GM19467 (cell line): ENCODE measurements around the gene STX5.
"Not testable (repeated sequence)": the region's sequence is repeated elsewhere in the genome, so short reads cannot be mapped to it uniquely, and the experiment has no call there.

ENCODE experiments used
- ATAC-seq: cut with Tn5 transposase; IDR thresholded peaks from one replicate; pipeline ENCODE4 v1.9.1; 2021; ENCODE audit warnings: mild to moderate bottlenecking, moderate library complexity; ENCODE audit not compliant: unreplicated experiment

The STX5 gene

GRCh38 chr11:62788991-62789390 lies 42.9 kb downstream of the STX5 start:
- no peak for ATAC-seq

- ATAC-seq: peak; percentile 57
These were observed 44.7 kb downstream of the STX5 start, which contains the start of gene TMEM179B for GRCh38 chr11:62787005-62787759. Gene TMEM179B, plus strand, starts transcription at chr11:62787402. Its CDS starts 30 bp downstream, at chr11:62787432.

GRCh38 chr11:62786318-62787004 lies 45.4 kb downstream of the STX5 start:
- ATAC-seq: peak; percentile 56

GRCh38 chr11:62782753-62783152 lies 49.1 kb downstream of the STX5 start:
- no peak for ATAC-seq

- ATAC-seq: no peak
These were observed 53.4 kb downstream of the STX5 start for GRCh38 chr11:62778441-62778840.

- ATAC-seq: no peak
These were observed 54.5 kb downstream of the STX5 start for GRCh38 chr11:62777389-62777788.

- no peak for ATAC-seq
These were observed 56.2 kb downstream of the STX5 start for GRCh38 chr11:62775646-62776045.

- ATAC-seq: no peak
These were observed 57.4 kb downstream of the STX5 start for GRCh38 chr11:62774407-62774806.

GRCh38 chr11:62771144-62772021 lies 60.5 kb downstream of the STX5 start, which contains the start of gene TAF6L:
Gene TAF6L, plus strand, starts transcription at chr11:62771396. Its CDS starts 4,388 bp downstream, at chr11:62775784.
- ATAC-seq: peak; percentile 75

- ATAC-seq: no peak
These were observed 61.1 kb downstream of the STX5 start for GRCh38 chr11:62770778-62771143.

- not testable (repeated sequence) for ATAC-seq
These were observed 71.0 kb downstream of the STX5 start for GRCh38 chr11:62760867-62761227.

- ATAC-seq: no peak
These were observed 73.7 kb downstream of the STX5 start for GRCh38 chr11:62757846-62758788.
